Stimulated activated CD8-positive, alpha-beta memory T cell treated with anti-CD3 and anti-CD28 coated beads, Interleukin-7, amount 100 ng/mL, for 24 hours (primary cell): ENCODE measurements around the gene TBCEL.
"Not testable (repeated sequence)": the region's sequence is repeated elsewhere in the genome, so short reads cannot be mapped to it uniquely, and the experiment has no call there.

Source experiments
- DNase-seq: peaks from one replicate; pipeline ENCODE4 v3.0.0-alpha.2; 2020; ENCODE audit warnings: low read depth

TBCEL gene

DNA sequence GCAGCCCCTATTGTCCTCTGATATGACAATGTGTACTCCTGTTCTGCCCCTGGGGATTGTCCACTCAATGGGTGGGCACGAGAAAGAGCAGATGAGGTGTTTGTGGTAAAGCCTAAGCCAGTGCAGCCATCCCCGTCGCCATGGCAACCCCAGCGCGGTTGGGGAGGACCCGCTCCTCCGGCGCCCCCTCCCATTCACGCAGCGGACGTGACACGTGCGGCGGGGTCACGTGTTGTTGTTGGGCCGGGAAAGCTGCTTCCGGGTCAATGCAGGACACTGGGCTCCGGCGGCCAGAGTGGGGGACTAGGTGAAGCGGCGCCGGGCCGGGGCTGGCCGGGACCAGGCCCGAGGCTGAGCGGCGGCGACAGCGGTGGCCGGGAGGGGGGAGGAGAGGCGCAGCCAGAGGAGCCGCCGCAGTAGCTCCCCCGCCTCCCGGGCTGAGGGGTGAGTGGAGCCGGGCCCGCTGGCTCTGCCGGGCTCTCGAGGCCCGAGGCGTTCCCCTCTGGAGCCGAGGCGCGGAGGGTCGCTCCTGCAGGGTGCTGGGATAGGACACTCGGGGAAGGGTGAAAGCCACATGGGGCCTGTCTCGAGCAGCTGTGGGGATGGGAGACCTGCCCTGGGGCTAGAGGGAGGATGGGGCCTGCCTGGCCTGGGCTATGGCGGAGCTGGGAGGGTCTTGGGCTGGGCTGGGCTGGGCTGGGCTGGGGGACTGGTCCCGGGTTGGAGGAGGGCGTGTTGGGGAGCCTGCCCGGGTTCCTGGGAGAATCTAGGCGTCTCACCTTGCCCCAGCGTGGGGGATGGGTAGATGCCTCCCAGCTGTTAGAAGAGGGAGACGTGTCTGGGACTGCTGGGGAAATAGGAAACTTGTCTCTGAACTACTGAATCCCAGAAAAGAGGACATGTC lies at the start of gene TBCEL:
Gene TBCEL (plus strand): TSS at position 255 of the 904 bp plus-strand sequence. CDS start 21,589 bp downstream, outside the sequence.
- peak; percentile 63 for DNase-seq

- DNase-seq = no peak
These were observed 49.4 kb upstream of the TBCEL start for GRCh38 chr11:120974466-120974865.

DNA sequence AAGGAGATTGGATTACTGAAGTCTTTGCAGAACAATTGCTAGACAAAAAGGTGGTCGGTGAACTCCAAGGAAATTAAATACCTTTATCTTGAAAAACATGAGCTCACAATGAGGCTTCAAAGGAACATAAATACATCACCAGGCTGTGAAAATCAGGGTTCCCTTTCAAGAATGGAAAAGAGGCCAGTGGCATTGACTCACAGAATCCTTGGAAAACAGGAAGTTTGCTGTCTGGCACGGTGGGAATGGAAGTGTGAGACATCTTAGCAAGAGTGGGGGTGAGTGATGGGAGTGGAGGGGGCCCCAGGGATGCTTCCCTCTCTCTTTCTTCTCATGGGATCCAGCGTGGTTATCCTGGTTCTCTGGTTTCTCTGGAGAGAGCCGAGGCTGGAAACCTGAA lies 48.9 kb upstream of the TBCEL start:
- DNase-seq = no peak

GRCh38 chr11:120977266-120978137 lies 46.4 kb upstream of the TBCEL start:
- DNase-seq = no peak

DNA sequence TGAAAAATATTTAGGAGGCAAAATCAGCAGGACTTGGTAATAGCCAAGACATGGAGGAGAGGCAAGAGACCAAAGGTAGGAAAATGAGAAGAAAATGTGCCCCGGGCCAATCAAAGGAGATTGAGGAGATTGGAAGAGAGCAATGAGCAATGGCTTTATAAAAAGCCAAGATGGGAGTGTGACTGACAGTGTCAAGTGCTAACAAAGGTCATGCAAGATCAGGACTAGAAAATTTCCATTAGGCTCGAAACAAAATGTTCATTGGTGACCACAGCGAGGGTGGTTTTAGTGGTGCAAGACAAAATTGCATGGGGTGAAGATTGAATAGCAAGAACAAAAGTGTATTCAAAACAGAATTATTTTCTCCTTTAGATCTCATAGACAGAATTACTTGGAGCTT lies 45.2 kb upstream of the TBCEL start:
- no peak for DNase-seq

DNA sequence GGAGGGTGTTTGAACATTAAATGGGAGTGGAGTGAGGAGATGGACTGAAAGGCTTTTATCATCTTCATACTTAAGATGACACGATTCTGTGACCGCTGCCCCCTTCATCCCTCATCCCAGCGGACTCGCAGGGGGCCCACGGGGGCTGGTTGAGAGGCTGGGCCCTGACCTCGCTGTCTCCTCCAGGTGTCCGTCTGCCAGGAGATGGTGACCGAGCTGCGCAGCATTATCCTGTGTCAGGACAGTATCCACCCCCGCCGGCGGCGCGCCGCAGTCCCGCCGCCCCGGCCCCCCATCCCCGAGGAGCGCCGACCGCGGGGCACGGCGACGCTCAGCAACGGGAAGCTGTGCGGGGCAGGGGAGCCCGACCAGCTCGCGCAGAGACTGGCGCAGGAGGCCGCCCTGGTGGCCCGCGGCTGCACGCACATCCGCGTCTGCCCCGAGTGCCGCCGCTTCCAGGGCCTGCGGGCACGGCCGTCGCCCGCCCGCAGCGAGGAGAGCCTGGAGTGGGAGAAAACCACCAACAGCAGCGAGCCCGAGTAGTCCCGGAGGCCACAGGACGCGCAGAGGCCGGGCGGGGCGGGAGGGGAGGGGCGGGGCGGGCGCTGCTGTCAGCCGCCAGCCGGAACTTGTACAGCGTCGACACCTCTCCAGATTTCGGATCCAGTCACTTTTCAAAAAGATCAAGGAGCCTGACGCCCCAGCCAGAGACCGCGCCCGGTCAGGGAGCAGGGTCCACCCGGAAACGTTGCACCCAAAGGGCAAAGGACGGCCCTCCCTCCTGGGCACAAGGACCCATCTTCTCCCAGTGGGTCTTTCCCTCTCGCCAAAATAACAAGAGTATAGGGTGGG lies 38.0 kb upstream of the TBCEL start:
- DNase-seq = no peak

GRCh38 chr11:120988603-120989002 lies 35.3 kb upstream of the TBCEL start:
- DNase-seq = no peak

- DNase-seq = no peak
These were observed 31.8 kb upstream of the TBCEL start for GRCh38 chr11:120991830-120992686.

DNA sequence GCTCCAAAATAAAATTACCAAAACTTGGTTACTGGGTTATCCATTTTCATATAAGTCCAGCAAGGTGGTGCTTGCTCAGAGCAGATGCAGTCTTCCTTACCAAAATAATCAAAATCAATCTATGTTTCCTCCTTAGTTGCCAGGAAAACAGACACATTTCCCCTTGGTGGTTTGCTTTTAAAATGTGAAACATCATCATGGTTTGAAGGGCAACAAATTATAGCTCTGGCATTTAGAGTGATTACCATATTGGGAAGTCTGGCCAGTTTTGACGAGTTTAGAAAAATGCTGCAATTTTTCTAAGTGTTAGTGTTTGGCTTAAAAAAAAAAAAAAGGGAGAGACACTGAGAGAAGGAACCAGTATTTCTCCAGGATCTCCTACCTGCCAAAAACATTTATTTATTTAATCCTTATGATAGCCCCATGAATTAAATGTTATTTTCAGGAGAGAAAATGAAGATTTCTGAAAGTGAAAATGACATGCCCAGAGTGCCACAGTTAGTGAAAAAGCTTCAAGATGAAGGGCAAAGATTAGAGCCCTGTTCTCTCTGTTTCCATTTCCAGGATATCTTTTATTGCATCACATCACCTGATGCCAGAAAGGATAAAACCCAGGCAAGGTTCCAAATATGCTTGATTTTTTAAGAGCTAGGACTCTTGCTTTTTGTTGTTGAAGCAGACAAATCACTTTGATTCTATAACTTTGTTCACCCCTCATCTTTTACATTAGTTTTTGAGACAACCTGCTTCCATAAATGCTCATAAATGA lies 29.6 kb upstream of the TBCEL start:
- no peak for DNase-seq

DNA sequence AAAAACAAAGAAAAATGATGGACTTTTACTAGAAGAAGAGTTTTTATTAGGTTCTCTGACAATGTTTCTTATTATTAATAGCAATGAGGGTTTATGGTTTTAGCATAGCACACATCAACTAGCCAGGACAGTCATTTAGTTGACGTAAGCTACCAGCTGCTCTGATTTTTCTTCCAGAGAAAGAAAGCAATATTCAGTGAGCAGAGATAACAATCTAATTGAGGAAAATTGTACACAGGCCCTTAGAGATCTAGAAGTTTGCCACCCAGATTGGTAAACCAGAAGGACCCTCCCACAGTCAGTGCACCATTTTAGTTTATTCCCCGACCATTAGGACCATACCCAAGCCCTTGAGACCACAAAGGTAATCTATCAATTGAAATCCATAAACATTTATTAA lies 28.7 kb upstream of the TBCEL start:
- no peak for DNase-seq

- DNase-seq = no peak
These were observed 26.9 kb upstream of the TBCEL start for GRCh38 chr11:120996973-120997372.

DNA sequence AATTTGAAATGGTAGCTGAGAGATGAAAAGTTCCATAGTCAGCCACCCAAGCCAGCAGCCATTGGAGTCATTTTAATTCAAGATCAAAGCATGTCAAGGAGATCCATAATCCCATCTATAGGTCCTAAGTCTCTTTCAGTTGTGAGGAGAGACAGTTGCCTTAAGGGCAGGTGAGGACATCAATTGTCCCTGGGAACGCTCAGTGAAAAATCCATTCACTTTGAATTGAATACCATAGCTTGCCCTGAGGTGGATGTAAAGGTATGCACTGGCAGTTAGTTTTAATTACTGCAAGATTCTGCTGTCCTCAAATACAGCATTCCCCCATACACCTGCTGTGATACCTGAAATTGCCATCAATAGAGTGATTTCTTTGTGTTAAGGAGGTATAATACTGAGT lies 25.3 kb upstream of the TBCEL start:
- no peak for DNase-seq

DNA sequence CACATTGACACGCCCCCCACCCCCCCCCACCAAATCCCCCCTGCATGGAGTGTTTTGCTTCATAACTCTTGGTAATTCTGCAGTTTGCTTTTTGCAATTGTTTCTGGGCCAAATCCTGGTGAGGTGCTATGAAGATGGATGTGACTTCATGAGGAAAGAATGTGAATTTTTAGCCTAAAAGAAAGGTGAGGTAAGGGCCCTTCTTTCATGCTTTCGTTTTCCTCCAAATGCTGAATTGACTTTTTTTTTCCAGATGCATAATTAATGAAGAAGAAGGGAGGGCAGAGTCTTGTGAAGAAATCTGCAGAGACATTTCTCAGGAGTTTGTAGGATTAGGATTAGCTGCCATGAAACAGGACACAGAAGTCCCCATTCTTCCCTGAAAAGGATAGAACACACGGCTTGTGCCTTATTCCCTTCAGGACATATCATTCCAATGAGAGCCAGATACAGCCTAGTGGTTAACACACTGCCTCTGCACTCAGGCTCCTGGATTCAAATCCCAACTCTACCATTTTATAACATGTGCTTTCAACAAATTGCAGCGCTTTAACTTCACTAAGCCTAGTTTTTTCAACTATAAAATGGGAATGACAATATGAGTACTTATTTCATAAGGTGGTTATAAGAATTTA lies 19.6 kb upstream of the TBCEL start:
- DNase-seq = no peak

DNA sequence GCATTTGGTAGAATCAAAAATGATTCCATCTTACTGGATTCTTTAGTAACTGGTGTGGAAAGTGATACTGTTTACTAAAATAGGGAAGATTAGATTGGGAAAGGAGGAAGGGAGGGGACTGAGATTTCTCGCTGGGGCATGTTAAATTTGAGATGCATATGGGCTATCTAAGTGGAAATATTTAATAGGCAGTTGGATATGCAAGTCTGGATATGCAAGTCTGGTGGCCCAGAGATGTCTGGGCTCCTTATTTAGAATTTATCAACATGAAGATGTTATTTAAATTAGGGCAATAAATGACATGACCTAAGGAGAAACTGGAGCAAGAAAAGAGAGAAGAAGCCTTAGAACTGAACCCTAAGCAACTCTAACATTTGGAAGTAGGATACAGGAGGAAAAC lies 17.0 kb upstream of the TBCEL start:
- DNase-seq = no peak

GRCh38 chr11:121008551-121008950 lies 15.4 kb upstream of the TBCEL start:
- DNase-seq = no peak

- DNase-seq = no peak
These were observed 11.8 kb upstream of the TBCEL start for GRCh38 chr11:121012091-121012490.

GRCh38 chr11:121018746-121019145 lies 5.2 kb upstream of the TBCEL start:
- DNase-seq = no peak

GRCh38 chr11:121021718-121022117 lies 2.2 kb upstream of the TBCEL start:
- DNase-seq = not testable (repeated sequence)

GRCh38 chr11:121024989-121025388 lies 1.1 kb downstream of the TBCEL start:
- no peak for DNase-seq

- no peak for DNase-seq
These were observed 5.3 kb downstream of the TBCEL start for GRCh38 chr11:121029153-121029552.
